ENCODE data around the gene ST3GAL5.

GRCh38 chr2:85834466-85834865, 54.3 kb downstream of the ST3GAL5 start:
- no peak for TF ChIP-seq POLR2AphosphoS5 (IDR thresholded peaks at IDR 0.05; ENCODE audit: low read depth, low read length)
- no peak for TF ChIP-seq POLR2A (IDR thresholded peaks at IDR 0.05; ENCODE audit: low read depth, low read length)
- TF ChIP-seq SPI1 (IDR thresholded peaks at IDR 0.05; ENCODE audit: low read depth, low read length), result no peak
